Measurements from ENCODE around the gene PACSIN1. TPM values are rescaled to one million over a fixed set of nuclear protein-coding genes. Genes with fewer than 3 reads are reported as not detected.

The PACSIN1 gene
- total RNA-seq, 1 experiment from 2014 or later: 5.0 TPM

GRCh38 chr6:34524499-34524898, 58.6 kb downstream of the PACSIN1 start:
- TF ChIP-seq ZFX (IDR thresholded peaks at IDR 0.05) (no peak), TCF7L2 (IDR thresholded peaks at IDR 0.05; ENCODE audit: borderline replicate concordance, extremely low read depth, insufficient read depth, insufficient read length) (no peak), REST (IDR thresholded peaks at IDR 0.05; ENCODE audit: low read depth) (no peak), JUND (IDR thresholded peaks at IDR 0.05) (no peak), SIN3A (IDR thresholded peaks at IDR 0.05; ENCODE audit: low read depth) (no peak), ZBTB33 (IDR thresholded peaks at IDR 0.05; ENCODE audit: extremely low read depth, insufficient replicate concordance, low read length) (no peak), FOSL1 (IDR thresholded peaks at IDR 0.05; ENCODE audit: low read depth) (no peak), MAX (IDR thresholded peaks at IDR 0.05) (no peak), ZNF274 (IDR thresholded peaks at IDR 0.05; ENCODE audit: low read depth, low read length) (no peak), ATF3 (IDR thresholded peaks at IDR 0.05) (no peak), CTCF (IDR thresholded peaks at IDR 0.05 in 2 of 3, conservative IDR thresholded peaks at IDR 0.05 in 1 of 3; ENCODE audit: borderline replicate concordance in 1 of 3, insufficient read depth in 1 of 3, low read depth in 2 of 3, low read length in 2 of 3) (no peak), CEBPB (IDR thresholded peaks at IDR 0.05; ENCODE audit: low read depth) (no peak), ELF1 (IDR thresholded peaks at IDR 0.05; ENCODE audit: borderline replicate concordance, low read depth) (no peak), POLR2A (IDR thresholded peaks at IDR 0.05; ENCODE audit: borderline replicate concordance, extremely low read depth, insufficient read depth, insufficient read length) (no peak)
- Histone ChIP-seq H3K36me3 (ENCODE audit: control insufficient read depth in 1 of 2, insufficient read depth in 2 of 2, low read length in 2 of 2) (no peaks in the 10 kb centered on the region), H3K27me3 (ENCODE audit: insufficient read depth, low read length) (no peaks in the 10 kb centered on the region), H3K9me2 (ENCODE audit: insufficient read depth) (no peaks in the 10 kb centered on the region), H2AFZ (ENCODE audit: low read depth, low read length, poor library complexity, severe bottlenecking) (no peak overlapping the region), H3K27ac (ENCODE audit: low read depth, low read length) (no peak overlapping the region), H3K79me2 (ENCODE audit: insufficient read depth, low read length) (no peaks in the 10 kb centered on the region), H3K9ac (ENCODE audit: low read length) (no peak overlapping the region), H3K4me1 (ENCODE audit: control insufficient read depth in 1 of 2, insufficient read depth in 2 of 2, low read length in 2 of 2) (peaks cover 10 to 14% of the 10 kb centered on the region in 2 experiments; a peak in 3 of 4 replicates), H4K20me1 (ENCODE audit: insufficient read depth) (no peaks in the 10 kb centered on the region), H3K4me2 (ENCODE audit: low read length) (no peak overlapping the region), H3K9me3 (ENCODE audit: control insufficient read depth in 1 of 2, insufficient read depth in 1 of 2, low read depth in 1 of 2, low read length in 2 of 2) (no peaks in the 10 kb centered on the region), H3K4me3 (replicated peaks in 1 of 2; ENCODE audit: low read depth in 1 of 2, low read length in 2 of 2) (no peak overlapping the region)
- DNase-seq (ENCODE audit: low read depth, low spot score) (no peak), ATAC-seq (no peak)
- ChIA-PET CTCF (no interaction called here), POLR2A (no interaction called here), RAD21 (ENCODE audit: low non-redundant PET in 1 of 2, low total read pairs in 2 of 2, uncharacterized antibody in 2 of 2, unreplicated experiment in 2 of 2) (no interaction called here)
- BruUV-seq (replicated peaks): no TSS peak
- intact Hi-C loops (cut with micrococcal nuclease): no loop called here
